ENCODE measurements around the gene JARID2.

- TF ChIP-seq, protein P1, sequence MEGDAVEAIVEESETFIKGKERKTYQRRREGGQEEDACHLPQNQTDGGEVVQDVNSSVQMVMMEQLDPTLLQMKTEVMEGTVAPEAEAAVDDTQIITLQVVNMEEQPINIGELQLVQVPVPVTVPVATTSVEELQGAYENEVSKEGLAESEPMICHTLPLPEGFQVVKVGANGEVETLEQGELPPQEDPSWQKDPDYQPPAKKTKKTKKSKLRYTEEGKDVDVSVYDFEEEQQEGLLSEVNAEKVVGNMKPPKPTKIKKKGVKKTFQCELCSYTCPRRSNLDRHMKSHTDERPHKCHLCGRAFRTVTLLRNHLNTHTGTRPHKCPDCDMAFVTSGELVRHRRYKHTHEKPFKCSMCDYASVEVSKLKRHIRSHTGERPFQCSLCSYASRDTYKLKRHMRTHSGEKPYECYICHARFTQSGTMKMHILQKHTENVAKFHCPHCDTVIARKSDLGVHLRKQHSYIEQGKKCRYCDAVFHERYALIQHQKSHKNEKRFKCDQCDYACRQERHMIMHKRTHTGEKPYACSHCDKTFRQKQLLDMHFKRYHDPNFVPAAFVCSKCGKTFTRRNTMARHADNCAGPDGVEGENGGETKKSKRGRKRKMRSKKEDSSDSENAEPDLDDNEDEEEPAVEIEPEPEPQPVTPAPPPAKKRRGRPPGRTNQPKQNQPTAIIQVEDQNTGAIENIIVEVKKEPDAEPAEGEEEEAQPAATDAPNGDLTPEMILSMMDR (IDR thresholded peaks at IDR 0.05; ENCODE audit: low read length), result no peak
- TF ChIP-seq EZH2 (optimal IDR thresholded peaks at IDR 0.05; ENCODE audit: low read depth, low read length) (no peak), EZH2phosphoT487 (IDR thresholded peaks at IDR 0.05; ENCODE audit: low read length) (no peak)
Observed at GRCh38 chr6:15513801-15514711, 268.2 kb downstream of the JARID2 start.
